ENCODE measurements around the gene MMP12.

GRCh38 chr11:102840018-102840417 lies 34.8 kb downstream of the MMP12 start:
- TF ChIP-seq GATA2 (IDR thresholded peaks at IDR 0.05; ENCODE audit: low read depth, low read length) (no peak), GATA3 (IDR thresholded peaks at IDR 0.05; ENCODE audit: low read depth, low read length) (no peak)

Measured in SH-SY5Y (cell line).